ENCODE results near the gene TNFRSF13B. TPM values are rescaled to one million over a fixed set of nuclear protein-coding genes. Genes with fewer than 3 reads are reported as not detected.
A peak's percentile ranks its signal among the peaks of the same experiment; 100 is the strongest.

TNFRSF13B gene
- total RNA-seq, 3 donors from 2014 or later (not counting 1 experiment from before 2014, with no cell fraction given) = 0.70 to 7.7 (median 0.89) TPM

DNA sequence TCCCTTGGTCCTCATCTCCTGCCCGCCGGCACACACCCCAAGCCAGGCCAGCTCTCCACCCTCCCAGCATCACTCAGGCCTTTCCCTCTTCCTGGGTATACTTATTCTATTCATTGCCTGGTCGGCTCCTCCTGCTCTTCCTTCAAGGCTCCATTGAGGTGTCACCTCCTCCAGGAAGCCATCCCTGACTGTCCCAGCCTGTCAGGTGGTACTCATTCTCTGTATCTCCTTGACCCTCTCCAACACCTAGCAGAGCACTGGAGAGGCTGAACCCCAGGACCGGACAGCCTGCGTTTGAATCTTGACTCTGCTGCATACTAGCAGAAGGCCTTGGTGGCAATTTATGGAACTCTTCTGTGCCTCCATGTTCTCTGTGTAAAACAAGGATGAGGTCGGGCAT, 428 bp upstream of the TNFRSF13B start:
- Histone ChIP-seq H3K4me3 (ENCODE audit: low read length) (no peak overlapping the region), H3K27me3 (ENCODE audit: control insufficient read depth, insufficient read depth, low read length) (no peaks in the 10 kb centered on the region), H3K27ac (ENCODE audit: low read length) (peak overlapping the region; percentile 56), H3K4me1 (ENCODE audit: control insufficient read depth, insufficient read depth, low read length) (peaks cover 2% of the 10 kb centered on the region), H3K9me3 (ENCODE audit: control insufficient read depth, insufficient read depth, low read length) (no peaks in the 10 kb centered on the region), H3K36me3 (ENCODE audit: control insufficient read depth, insufficient read depth, low read length) (no peaks in the 10 kb centered on the region)
- no peak overlapping the region for H3K27ac Mint-ChIP-seq
- peaks cover 0 to 18% of the 10 kb centered on the region in 2 donors for H3K4me1 Mint-ChIP-seq
- H3K27me3 Mint-ChIP-seq (ENCODE audit: low read depth in 2 of 2) = no peaks in the 10 kb centered on the region
- intact Hi-C loops (cut with micrococcal nuclease) = no loop called here
- ATAC-seq = no peak
- H3K9me3 Mint-ChIP-seq = no peaks in the 10 kb centered on the region
- no peak overlapping the region for H3K4me3 Mint-ChIP-seq
- no peaks in the 10 kb centered on the region for H3K36me3 Mint-ChIP-seq
- TF ChIP-seq, protein P1, sequence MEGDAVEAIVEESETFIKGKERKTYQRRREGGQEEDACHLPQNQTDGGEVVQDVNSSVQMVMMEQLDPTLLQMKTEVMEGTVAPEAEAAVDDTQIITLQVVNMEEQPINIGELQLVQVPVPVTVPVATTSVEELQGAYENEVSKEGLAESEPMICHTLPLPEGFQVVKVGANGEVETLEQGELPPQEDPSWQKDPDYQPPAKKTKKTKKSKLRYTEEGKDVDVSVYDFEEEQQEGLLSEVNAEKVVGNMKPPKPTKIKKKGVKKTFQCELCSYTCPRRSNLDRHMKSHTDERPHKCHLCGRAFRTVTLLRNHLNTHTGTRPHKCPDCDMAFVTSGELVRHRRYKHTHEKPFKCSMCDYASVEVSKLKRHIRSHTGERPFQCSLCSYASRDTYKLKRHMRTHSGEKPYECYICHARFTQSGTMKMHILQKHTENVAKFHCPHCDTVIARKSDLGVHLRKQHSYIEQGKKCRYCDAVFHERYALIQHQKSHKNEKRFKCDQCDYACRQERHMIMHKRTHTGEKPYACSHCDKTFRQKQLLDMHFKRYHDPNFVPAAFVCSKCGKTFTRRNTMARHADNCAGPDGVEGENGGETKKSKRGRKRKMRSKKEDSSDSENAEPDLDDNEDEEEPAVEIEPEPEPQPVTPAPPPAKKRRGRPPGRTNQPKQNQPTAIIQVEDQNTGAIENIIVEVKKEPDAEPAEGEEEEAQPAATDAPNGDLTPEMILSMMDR (IDR thresholded peaks at IDR 0.05) = no peak
- no peak for DNase-seq
- WGBS (ENCODE audit: insufficient coverage) = 91% methylated on average over 6 of the region's 6 CpGs

DNA sequence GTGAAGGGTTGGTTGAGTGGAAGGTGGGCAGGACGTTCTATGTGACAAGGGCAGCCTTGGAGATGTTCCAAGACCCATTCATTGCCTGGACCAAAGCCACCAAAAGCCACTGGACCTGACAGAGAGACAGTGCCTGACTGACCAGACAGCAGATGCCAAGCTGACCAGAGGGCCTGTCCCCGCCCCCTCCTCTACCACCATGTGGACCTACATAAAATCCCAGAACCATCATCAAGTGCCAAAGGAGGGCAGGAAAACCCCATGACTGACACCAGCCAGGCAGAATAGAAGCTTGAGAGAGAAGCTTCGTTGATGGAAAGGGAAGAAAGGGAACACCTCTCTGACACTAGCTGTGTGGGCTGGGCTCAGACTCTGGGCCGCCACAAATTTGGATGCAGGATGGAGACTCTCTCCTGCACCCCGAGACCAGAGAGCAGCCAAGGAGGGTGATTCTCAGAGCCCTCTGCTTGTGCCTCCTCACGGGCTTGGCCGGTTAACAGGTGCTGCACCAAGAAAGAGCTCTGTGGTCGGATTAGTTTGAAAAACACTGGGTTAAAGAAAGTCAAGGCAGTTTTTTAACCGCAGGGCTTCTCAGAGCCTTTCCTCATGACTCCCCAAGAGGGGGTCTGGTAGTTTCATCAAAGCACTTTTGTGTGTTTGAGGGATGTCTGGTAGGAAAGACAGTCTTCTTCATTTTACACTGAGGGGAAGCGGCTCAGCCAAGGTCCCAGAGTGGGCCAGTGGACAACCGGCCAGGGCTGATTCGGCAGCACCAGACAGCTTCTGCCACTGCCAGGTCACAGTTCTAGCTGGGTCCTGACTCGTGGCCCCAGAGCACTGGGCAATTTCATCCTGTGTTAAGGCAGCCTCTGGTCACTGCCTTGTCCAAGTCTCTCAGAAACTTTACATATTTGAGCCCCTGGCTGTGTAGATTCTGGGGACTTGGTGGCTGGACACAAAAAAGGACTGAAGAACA, 1.7 kb downstream of the TNFRSF13B start:
- TF ChIP-seq, protein P1 (IDR thresholded peaks at IDR 0.05) = no peak

DNA sequence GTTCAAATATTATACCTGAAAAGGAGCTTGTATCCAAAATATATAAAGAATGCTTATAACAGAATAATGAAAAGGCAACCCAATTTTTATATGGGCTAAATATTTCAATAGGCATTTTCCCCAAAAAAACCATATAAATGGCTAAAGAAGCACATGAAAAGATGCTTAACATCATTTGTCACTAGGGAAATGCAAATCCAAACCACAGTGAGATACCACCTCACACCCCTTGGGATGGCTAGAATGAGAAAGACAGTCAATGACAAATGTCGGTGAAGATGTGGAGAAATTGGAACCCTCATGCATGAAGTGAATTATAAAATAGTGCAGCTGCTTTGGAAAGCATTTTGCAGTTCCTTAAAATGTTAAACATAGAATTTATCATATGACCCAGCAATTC, 3.1 kb downstream of the TNFRSF13B start:
- Mint-ChIP-seq H3K27ac (no peak overlapping the region), H3K4me1 (peaks cover 0 to 4% of the 10 kb centered on the region in 2 donors), H3K27me3 (ENCODE audit: low read depth in 2 of 2) (peaks cover 0 to 2% of the 10 kb centered on the region in 2 donors), H3K9me3 (no peaks in the 10 kb centered on the region), H3K4me3 (no peak overlapping the region), H3K36me3 (no peaks in the 10 kb centered on the region)
- WGBS (ENCODE audit: insufficient coverage) = no CpG with 5 or more reads among the region's 1 CpG
- Histone ChIP-seq H3K9me3 (ENCODE audit: control insufficient read depth, insufficient read depth, low read length) (no peaks in the 10 kb centered on the region), H3K36me3 (ENCODE audit: control insufficient read depth, insufficient read depth, low read length) (no peaks in the 10 kb centered on the region), H3K27me3 (ENCODE audit: control insufficient read depth, insufficient read depth, low read length) (no peaks in the 10 kb centered on the region), H3K4me3 (ENCODE audit: low read length) (no peak overlapping the region), H3K4me1 (ENCODE audit: control insufficient read depth, insufficient read depth, low read length) (no peaks in the 10 kb centered on the region), H3K27ac (ENCODE audit: low read length) (no peak overlapping the region)
- intact Hi-C loops (cut with micrococcal nuclease) = no loop called here
- DNase-seq = no peak
- TF ChIP-seq, protein P1 (IDR thresholded peaks at IDR 0.05) = no peak
- no peak for ATAC-seq

More for the DNA sequence above, 1.7 kb downstream of the TNFRSF13B start:
- Histone ChIP-seq H3K27me3 (ENCODE audit: control insufficient read depth, insufficient read depth, low read length) (no peaks in the 10 kb centered on the region), H3K4me1 (ENCODE audit: control insufficient read depth, insufficient read depth, low read length) (no peaks in the 10 kb centered on the region), H3K27ac (ENCODE audit: low read length) (peak overlapping the region; percentile 30), H3K4me3 (ENCODE audit: low read length) (peak overlapping the region; percentile 21), H3K36me3 (ENCODE audit: control insufficient read depth, insufficient read depth, low read length) (no peaks in the 10 kb centered on the region), H3K9me3 (ENCODE audit: control insufficient read depth, insufficient read depth, low read length) (no peaks in the 10 kb centered on the region)
- intact Hi-C loops (cut with micrococcal nuclease) = no loop called here
- H3K4me1 Mint-ChIP-seq = peaks cover 0 to 4% of the 10 kb centered on the region in 2 donors
- no peaks in the 10 kb centered on the region for H3K27me3 Mint-ChIP-seq (ENCODE audit: low read depth in 2 of 2)
- no peaks in the 10 kb centered on the region for H3K36me3 Mint-ChIP-seq
- H3K27ac Mint-ChIP-seq = no peak overlapping the region
- ATAC-seq = no peak
- H3K4me3 Mint-ChIP-seq = no peak overlapping the region
- DNase-seq = no peak
- 61% methylated on average over 13 of the region's 13 CpGs for WGBS (ENCODE audit: insufficient coverage)
- no peaks in the 10 kb centered on the region for H3K9me3 Mint-ChIP-seq
